K562 treated with DMSO at 1 percent for 24 hours (cell line): ENCODE measurements around the gene FAM98C. TPM values are rescaled to one million over a fixed set of nuclear protein-coding genes. Genes with fewer than 3 reads are reported as not detected.

Experiments
- total RNA-seq: library from RNA; unstranded; fragments of 300-600 nt; gene quantifications from 2 replicates; pipeline ENCODE4 v1.2.3, GENCODE V29; 2022; ENCODE audit warnings: low read depth; ENCODE audit not compliant: insufficient read depth

FAM98C gene
- 44.4 and 47.5 TPM in 2 replicates for total RNA-seq

GRCh38 chr19:38402967-38403674 lies at the start of gene FAM98C:
Gene FAM98C, plus strand, starts transcription at chr19:38403093. Its CDS starts 61 bp downstream, at chr19:38403154.

GRCh38 chr19:38374332-38375097 lies 28.4 kb upstream of the FAM98C start, which contains the start of gene PSMD8:
Gene PSMD8, plus strand, starts transcription at chr19:38374571. Its CDS starts 31 bp downstream, at chr19:38374602.

GRCh38 chr19:38387550-38388348 lies 15.1 kb upstream of the FAM98C start, which contains the start of gene GGN:
Gene GGN, minus strand, starts transcription at chr19:38388034. Its CDS starts 773 bp downstream, at chr19:38387261.

GRCh38 chr19:38388349-38389100 lies 14.4 kb upstream of the FAM98C start, which contains the start of gene SPRED3:
Gene SPRED3, plus strand, starts transcription at chr19:38388697. Its CDS starts 1,606 bp downstream, at chr19:38390303.

GRCh38 chr19:38425810-38426466 lies 23.0 kb downstream of the FAM98C start, which contains the start of gene RASGRP4:
Gene RASGRP4, minus strand, starts transcription at chr19:38426219. Its CDS starts 128 bp downstream, at chr19:38426091.

GRCh38 chr19:38433268-38433733 lies 30.4 kb downstream of the FAM98C start, which contains the start of gene RYR1:
Gene RYR1, plus strand, starts transcription at chr19:38433691. Its CDS starts 139 bp downstream, at chr19:38433830.

Other genes starting within 250 kb of the FAM98C start
- gene DPF1, start 178.9 kb upstream of the FAM98C start, total RNA-seq = 2.8 and 3.0 TPM in 2 replicates
- 60.5 and 72.2 TPM in 2 replicates for gene PPP1R14A, start 146.7 kb upstream of the FAM98C start, total RNA-seq
- 0.75 TPM in 1 of 2 replicates, not detected in the other for gene SPINT2, start 138.5 kb upstream of the FAM98C start, total RNA-seq
- not detected in 2 replicates for gene C19orf33, start 98.8 kb upstream of the FAM98C start, total RNA-seq
- 377 and 406 TPM in 2 replicates for gene YIF1B, start 87.1 kb upstream of the FAM98C start, total RNA-seq
- 0.13 and 0.29 TPM in 2 replicates for gene KCNK6, start 83.2 kb upstream of the FAM98C start, total RNA-seq
- 0.87 TPM in 1 of 2 replicates, not detected in the other for gene CATSPERG, start 67.3 kb upstream of the FAM98C start, total RNA-seq
- gene PSMD8, start 28.5 kb upstream of the FAM98C start, total RNA-seq = 395 and 440 TPM in 2 replicates
- gene GGN, start 15.1 kb upstream of the FAM98C start, total RNA-seq = 0.65 and 2.0 TPM in 2 replicates
- 1.3 and 1.7 TPM in 2 replicates for gene SPRED3, start 14.4 kb upstream of the FAM98C start, total RNA-seq
- 18.2 and 20.0 TPM in 2 replicates for gene RASGRP4, start 23.1 kb downstream of the FAM98C start, total RNA-seq
- gene RYR1, start 30.6 kb downstream of the FAM98C start, total RNA-seq = 1.7 and 2.9 TPM in 2 replicates
- 0.46 and 0.63 TPM in 2 replicates for gene MAP4K1, start 214.9 kb downstream of the FAM98C start, total RNA-seq
- 588 and 605 TPM in 2 replicates for gene EIF3K, start 216.1 kb downstream of the FAM98C start, total RNA-seq
- 412 and 454 TPM in 2 replicates for gene ACTN4, start 244.6 kb downstream of the FAM98C start, total RNA-seq